ENCODE data around the gene CAPN10. TPM values are rescaled to one million over a fixed set of nuclear protein-coding genes. Genes with fewer than 3 reads are reported as not detected.

The CAPN10 gene
- polyA plus RNA-seq, 2 of the 4 experiments (the other 2 are of a cell fraction) = 8.4 to 15.8 TPM

DNA sequence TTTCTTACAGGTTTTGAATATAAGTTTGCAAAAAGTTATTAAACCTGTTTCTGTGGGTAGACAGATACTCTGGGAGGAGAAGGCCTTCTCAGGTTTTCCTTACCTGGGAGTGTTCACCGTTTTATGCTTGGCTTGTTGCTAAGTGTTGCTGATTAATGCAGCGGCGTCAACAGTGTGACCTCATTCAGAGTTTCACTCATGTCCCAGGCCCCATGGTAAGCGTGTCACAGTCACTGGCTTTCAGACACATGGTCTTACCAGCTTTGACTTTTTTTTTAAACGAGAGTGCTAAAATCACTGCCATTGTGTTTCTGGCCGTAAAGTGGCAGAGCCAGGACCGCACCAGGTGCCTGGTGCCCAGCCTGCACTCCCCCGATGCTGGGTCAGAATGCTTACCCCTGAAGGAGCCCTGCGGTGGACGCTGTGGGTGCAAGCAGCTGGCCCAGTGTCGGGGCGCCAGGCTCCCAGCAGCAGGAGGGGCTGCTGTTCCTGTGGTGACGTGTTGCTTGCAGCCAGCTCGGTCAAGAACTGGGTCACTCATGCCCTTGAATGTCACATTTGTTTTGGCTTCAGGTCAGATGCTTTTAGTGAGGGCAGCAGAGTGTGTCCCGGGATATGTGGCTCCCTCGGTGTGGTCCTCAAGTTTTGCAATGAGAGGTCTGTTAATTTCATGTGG lies 3.5 kb downstream of the CAPN10 start:
- Histone ChIP-seq H3K4me3 (no peak overlapping the region), H3K9me3 (no peaks in the 10 kb centered on the region), H3K27ac (no peak overlapping the region), H3K4me2 (no peak overlapping the region), H3K4me1 (peaks cover 16% of the 10 kb centered on the region)
- TF ChIP-seq HOXA7 (CRISPR knock-in tag; IDR thresholded peaks at IDR 0.05) = no peak
- no peak for TF ChIP-seq ZC3H11A (IDR thresholded peaks at IDR 0.05)
- TF ChIP-seq, protein P1, sequence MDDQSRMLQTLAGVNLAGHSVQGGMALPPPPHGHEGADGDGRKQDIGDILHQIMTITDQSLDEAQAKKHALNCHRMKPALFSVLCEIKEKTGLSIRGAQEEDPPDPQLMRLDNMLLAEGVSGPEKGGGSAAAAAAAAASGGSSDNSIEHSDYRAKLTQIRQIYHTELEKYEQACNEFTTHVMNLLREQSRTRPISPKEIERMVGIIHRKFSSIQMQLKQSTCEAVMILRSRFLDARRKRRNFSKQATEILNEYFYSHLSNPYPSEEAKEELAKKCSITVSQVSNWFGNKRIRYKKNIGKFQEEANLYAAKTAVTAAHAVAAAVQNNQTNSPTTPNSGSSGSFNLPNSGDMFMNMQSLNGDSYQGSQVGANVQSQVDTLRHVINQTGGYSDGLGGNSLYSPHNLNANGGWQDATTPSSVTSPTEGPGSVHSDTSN (IDR thresholded peaks at IDR 0.05) = no peak
- TF ChIP-seq JUNB (IDR thresholded peaks at IDR 0.05) = no peak
- no peak for TF ChIP-seq BHLHE40 (IDR thresholded peaks at IDR 0.05; ENCODE audit: low read depth, low read length)
- DNase-seq (ENCODE audit: low read depth in 1 of 2, low spot score in 1 of 2) = no peak
- ChIA-PET POLR2A (no interaction called here), CTCF (interaction anchor here (1.0 to 3.1 kb wide), 3 partner anchors 14 to 24 kb away, joined by 3 to 14 read pairs (median 4); partner anchors contain the start of gene RNPEPL1)
- FAIRE-seq = no peak
- 85% methylated on average over 14 of the region's 16 CpGs for WGBS (ENCODE audit: missing lambda C conversion rate)
- no peak for ATAC-seq

DNA sequence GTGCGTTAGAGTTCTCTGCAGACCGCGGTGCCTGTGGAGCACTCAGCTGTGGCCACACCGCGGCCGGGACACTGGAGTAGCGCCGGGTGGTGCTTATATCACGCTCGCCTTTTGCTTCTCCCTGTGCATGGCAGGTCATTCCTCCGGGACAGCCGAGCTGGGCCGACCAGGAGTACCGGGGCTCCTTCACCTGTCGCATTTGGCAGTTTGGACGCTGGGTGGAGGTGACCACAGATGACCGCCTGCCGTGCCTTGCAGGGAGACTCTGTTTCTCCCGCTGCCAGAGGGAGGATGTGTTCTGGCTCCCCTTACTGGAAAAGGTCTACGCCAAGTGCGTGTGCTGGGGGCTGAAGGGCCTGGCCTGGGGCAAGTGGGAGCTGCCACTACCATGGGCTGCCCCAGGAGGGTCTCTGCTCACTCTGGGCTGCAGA lies 4.2 kb downstream of the CAPN10 start:
- TF ChIP-seq FOSL2 (IDR thresholded peaks at IDR 0.05) (no peak), FOSL2 (CRISPR knock-in tag; IDR thresholded peaks at IDR 0.05) (no peak)
- 98% methylated on average over 20 of the region's 21 CpGs for WGBS (ENCODE audit: missing lambda C conversion rate)
- Histone ChIP-seq H3K4me2 (no peak overlapping the region), H3K4me3 (no peak overlapping the region), H3K4me1 (peaks cover 12% of the 10 kb centered on the region), H3K9me3 (no peaks in the 10 kb centered on the region), H3K27ac (no peak overlapping the region)
- ChIA-PET POLR2A (no interaction called here), CTCF (interaction anchor here (1.0 to 3.1 kb wide), 2 partner anchors 22 to 24 kb away, joined by 4 to 14 read pairs; partner anchors contain the start of gene RNPEPL1)
- DNase-seq (ENCODE audit: low read depth in 1 of 2, low spot score in 1 of 2) (no peak), FAIRE-seq (no peak), ATAC-seq (no peak)

DNA sequence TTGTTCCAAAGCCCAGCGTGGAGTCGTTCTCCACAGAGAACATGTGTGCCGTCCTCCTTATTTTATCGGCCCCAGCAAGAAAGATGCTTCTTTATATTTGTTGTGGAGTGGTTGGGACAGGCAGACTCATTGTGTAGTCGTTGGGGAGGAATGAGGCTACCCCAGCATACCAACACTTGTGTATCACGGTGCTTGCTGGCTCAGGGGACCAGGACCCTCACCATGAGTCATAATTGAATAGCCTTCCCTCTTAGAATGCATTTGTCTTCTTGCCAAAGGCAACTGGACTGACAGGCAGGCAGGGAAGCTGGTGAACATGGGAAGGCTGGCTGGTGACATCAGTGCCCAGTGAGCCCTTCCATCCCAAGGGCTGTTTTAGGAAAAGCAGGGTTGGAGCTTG lies 4.7 kb downstream of the CAPN10 start:
- no peak for ATAC-seq
- H3K27ac ChIP-seq = no peak overlapping the region
- H3K4me2 ChIP-seq = no peak overlapping the region
- ChIA-PET CTCF (interaction anchor here (1.0 to 3.1 kb wide), 4 partner anchors 13 to 25 kb away, joined by 4 to 14 read pairs (median 4); partner anchors contain the start of gene RNPEPL1), POLR2A (no interaction called here)
- H3K4me1 ChIP-seq = peaks cover 12% of the 10 kb centered on the region
- no peak for DNase-seq (ENCODE audit: low read depth in 1 of 2, low spot score in 1 of 2)
- FAIRE-seq = no peak
- no peak overlapping the region for H3K4me3 ChIP-seq
- H3K9me3 ChIP-seq = no peaks in the 10 kb centered on the region
- no peak for TF ChIP-seq EHF (CRISPR knock-in tag; IDR thresholded peaks at IDR 0.05)
- TF ChIP-seq, protein P2, sequence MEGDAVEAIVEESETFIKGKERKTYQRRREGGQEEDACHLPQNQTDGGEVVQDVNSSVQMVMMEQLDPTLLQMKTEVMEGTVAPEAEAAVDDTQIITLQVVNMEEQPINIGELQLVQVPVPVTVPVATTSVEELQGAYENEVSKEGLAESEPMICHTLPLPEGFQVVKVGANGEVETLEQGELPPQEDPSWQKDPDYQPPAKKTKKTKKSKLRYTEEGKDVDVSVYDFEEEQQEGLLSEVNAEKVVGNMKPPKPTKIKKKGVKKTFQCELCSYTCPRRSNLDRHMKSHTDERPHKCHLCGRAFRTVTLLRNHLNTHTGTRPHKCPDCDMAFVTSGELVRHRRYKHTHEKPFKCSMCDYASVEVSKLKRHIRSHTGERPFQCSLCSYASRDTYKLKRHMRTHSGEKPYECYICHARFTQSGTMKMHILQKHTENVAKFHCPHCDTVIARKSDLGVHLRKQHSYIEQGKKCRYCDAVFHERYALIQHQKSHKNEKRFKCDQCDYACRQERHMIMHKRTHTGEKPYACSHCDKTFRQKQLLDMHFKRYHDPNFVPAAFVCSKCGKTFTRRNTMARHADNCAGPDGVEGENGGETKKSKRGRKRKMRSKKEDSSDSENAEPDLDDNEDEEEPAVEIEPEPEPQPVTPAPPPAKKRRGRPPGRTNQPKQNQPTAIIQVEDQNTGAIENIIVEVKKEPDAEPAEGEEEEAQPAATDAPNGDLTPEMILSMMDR (IDR thresholded peaks at IDR 0.05) = no peak
- no peak for TF ChIP-seq JUNB (IDR thresholded peaks at IDR 0.05)
- TF ChIP-seq GATA3 (IDR thresholded peaks at IDR 0.05; ENCODE audit: borderline replicate concordance) = no peak
- 81% methylated on average over 6 of the region's 6 CpGs for WGBS (ENCODE audit: missing lambda C conversion rate)

DNA sequence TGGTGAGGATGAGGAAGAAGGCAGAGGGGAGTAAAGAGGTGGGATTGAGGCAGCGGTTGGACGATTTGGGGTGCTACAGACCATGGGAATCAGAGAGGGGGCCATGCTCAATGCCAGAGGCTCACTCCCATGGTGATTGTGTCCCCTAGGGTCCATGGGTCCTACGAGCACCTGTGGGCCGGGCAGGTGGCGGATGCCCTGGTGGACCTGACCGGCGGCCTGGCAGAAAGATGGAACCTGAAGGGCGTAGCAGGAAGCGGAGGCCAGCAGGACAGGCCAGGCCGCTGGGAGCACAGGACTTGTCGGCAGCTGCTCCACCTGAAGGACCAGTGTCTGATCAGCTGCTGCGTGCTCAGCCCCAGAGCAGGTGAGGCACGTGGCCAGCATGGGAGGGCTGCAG lies 5.2 kb downstream of the CAPN10 start:
- ChIA-PET POLR2A (no interaction called here), CTCF (interaction anchor here (1.0 to 2.0 kb wide), 2 partner anchors 12 to 25 kb away, joined by 4 to 5 read pairs; no protein-coding TSS in a partner anchor)
- H3K4me1 ChIP-seq = peaks cover 12% of the 10 kb centered on the region
- DNase-seq (ENCODE audit: low read depth in 1 of 2, low spot score in 1 of 2) = no peak
- no peak for FAIRE-seq
- H3K9me3 ChIP-seq = no peaks in the 10 kb centered on the region
- TF ChIP-seq, protein P3, sequence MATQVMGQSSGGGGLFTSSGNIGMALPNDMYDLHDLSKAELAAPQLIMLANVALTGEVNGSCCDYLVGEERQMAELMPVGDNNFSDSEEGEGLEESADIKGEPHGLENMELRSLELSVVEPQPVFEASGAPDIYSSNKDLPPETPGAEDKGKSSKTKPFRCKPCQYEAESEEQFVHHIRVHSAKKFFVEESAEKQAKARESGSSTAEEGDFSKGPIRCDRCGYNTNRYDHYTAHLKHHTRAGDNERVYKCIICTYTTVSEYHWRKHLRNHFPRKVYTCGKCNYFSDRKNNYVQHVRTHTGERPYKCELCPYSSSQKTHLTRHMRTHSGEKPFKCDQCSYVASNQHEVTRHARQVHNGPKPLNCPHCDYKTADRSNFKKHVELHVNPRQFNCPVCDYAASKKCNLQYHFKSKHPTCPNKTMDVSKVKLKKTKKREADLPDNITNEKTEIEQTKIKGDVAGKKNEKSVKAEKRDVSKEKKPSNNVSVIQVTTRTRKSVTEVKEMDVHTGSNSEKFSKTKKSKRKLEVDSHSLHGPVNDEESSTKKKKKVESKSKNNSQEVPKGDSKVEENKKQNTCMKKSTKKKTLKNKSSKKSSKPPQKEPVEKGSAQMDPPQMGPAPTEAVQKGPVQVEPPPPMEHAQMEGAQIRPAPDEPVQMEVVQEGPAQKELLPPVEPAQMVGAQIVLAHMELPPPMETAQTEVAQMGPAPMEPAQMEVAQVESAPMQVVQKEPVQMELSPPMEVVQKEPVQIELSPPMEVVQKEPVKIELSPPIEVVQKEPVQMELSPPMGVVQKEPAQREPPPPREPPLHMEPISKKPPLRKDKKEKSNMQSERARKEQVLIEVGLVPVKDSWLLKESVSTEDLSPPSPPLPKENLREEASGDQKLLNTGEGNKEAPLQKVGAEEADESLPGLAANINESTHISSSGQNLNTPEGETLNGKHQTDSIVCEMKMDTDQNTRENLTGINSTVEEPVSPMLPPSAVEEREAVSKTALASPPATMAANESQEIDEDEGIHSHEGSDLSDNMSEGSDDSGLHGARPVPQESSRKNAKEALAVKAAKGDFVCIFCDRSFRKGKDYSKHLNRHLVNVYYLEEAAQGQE (IDR thresholded peaks at IDR 0.05) = no peak
- TF ChIP-seq POLR2AphosphoS2 (conservative IDR thresholded peaks at IDR 0.05; ENCODE audit: low read length) (no peak), RNF2 (IDR thresholded peaks at IDR 0.05; ENCODE audit: borderline replicate concordance, low read depth) (no peak), ZNF302 (CRISPR knock-in tag; IDR thresholded peaks at IDR 0.05) (no peak), CHD4 (IDR thresholded peaks at IDR 0.05; ENCODE audit: borderline replicate concordance) (no peak), CHD2 (IDR thresholded peaks at IDR 0.05; ENCODE audit: low read length, partially characterized antibody) (no peak), GATA3 (IDR thresholded peaks at IDR 0.05; ENCODE audit: borderline replicate concordance) (no peak), CBX8 (IDR thresholded peaks at IDR 0.05) (no peak)
- TF ChIP-seq, protein P4, sequence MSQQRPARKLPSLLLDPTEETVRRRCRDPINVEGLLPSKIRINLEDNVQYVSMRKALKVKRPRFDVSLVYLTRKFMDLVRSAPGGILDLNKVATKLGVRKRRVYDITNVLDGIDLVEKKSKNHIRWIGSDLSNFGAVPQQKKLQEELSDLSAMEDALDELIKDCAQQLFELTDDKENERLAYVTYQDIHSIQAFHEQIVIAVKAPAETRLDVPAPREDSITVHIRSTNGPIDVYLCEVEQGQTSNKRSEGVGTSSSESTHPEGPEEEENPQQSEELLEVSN (IDR thresholded peaks at IDR 0.05; ENCODE audit: borderline replicate concordance, low read depth) = no peak
- H3K4me3 ChIP-seq = no peak overlapping the region
- H3K4me2 ChIP-seq = no peak overlapping the region
- WGBS (ENCODE audit: missing lambda C conversion rate) = 92% methylated on average over 13 of the region's 13 CpGs
- no peak for ATAC-seq
- H3K27ac ChIP-seq = no peak overlapping the region
